Measurements from ENCODE around the gene PTPRM. TPM values are rescaled to one million over a fixed set of nuclear protein-coding genes. Genes with fewer than 3 reads are reported as not detected.

The PTPRM gene
- total and polyA plus RNA-seq, 4 donors = 61.1 to 146 (median 87.5) TPM

DNA sequence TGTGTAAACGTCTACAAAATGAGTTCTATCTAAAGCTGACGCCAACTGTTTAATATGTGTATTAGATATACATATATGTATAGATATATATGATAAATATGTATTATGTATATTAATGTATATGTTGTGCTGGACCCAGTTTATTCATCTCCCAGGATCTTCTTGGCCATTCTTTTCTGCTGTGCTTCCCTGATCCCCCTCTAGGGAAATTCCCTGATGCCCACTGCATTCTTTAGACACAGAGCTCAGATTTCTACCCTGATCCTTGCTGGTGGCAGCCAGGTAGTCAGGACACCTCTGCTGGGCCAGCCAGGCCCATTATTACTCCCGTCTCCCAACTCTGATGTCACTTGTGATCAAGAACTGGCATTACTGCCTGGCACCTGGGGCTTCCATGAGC lies 292.0 kb downstream of the PTPRM start:
- WGBS, 2 donors = 92 to 95% methylated on average over 3 of the region's 3 CpGs
- Histone ChIP-seq H3K9me3 (ENCODE audit: control insufficient read depth in 4 of 4, insufficient read depth in 3 of 4, low read length in 3 of 4) (no peaks in the 10 kb centered on the region), H3K9ac (ENCODE audit: insufficient read depth in 1 of 2, low read length in 2 of 2) (no peak overlapping the region), H3K36me3 (ENCODE audit: control insufficient read depth in 4 of 4, insufficient read depth in 4 of 4, low read length in 4 of 4) (no peaks in the 10 kb centered on the region), H3K27ac (ENCODE audit: low read depth in 1 of 2, low read length in 1 of 2) (no peak overlapping the region), H3K4me3 (no peak overlapping the region), H3K4me1 (ENCODE audit: control insufficient read depth in 5 of 5, insufficient read depth in 5 of 5, low read length in 5 of 5) (peaks cover 0 to 27% (median 9%) of the 10 kb centered on the region in 5 donors), H3K27me3 (ENCODE audit: control insufficient read depth in 3 of 3, insufficient read depth in 3 of 3, low read length in 2 of 3) (no peaks in the 10 kb centered on the region)
- no peak for DNase-seq
- ATAC-seq (ENCODE audit: insufficient read depth, low FRiP score) = no peak
- TF ChIP-seq, protein P1, sequence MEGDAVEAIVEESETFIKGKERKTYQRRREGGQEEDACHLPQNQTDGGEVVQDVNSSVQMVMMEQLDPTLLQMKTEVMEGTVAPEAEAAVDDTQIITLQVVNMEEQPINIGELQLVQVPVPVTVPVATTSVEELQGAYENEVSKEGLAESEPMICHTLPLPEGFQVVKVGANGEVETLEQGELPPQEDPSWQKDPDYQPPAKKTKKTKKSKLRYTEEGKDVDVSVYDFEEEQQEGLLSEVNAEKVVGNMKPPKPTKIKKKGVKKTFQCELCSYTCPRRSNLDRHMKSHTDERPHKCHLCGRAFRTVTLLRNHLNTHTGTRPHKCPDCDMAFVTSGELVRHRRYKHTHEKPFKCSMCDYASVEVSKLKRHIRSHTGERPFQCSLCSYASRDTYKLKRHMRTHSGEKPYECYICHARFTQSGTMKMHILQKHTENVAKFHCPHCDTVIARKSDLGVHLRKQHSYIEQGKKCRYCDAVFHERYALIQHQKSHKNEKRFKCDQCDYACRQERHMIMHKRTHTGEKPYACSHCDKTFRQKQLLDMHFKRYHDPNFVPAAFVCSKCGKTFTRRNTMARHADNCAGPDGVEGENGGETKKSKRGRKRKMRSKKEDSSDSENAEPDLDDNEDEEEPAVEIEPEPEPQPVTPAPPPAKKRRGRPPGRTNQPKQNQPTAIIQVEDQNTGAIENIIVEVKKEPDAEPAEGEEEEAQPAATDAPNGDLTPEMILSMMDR (IDR thresholded peaks at IDR 0.05; ENCODE audit: control extremely low read depth, extremely low read depth) = no peak

DNA sequence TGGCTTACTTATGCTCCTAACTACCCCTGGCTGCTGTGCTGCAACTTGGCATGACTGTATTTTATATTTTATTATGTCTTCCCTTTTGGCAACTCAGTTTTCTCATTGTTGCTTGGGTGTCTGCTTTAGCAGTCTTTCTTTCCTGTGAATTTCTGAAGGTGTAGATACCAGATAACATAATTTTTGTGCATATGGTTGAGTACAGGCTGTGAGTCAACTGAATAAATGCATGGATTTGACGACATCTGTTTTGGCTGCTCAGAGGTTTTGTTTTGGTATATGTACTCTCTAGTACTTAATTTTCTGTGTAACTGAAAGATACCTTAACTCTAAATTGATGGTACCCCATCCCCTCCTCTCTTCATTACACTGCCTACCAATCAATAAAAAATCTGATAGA lies 303.1 kb downstream of the PTPRM start:
- ATAC-seq (ENCODE audit: insufficient read depth, low FRiP score) (no peak), DNase-seq (no peak)
- H3K36me3 ChIP-seq (ENCODE audit: control insufficient read depth in 4 of 4, insufficient read depth in 4 of 4, low read length in 4 of 4) = no peaks in the 10 kb centered on the region
- H3K9ac ChIP-seq (ENCODE audit: insufficient read depth in 1 of 2, low read length in 2 of 2) = no peak overlapping the region
- TF ChIP-seq, protein P1 (IDR thresholded peaks at IDR 0.05; ENCODE audit: control extremely low read depth, extremely low read depth) = no peak
- peaks cover 0 to 8% (median 4%) of the 10 kb centered on the region in 5 donors for H3K4me1 ChIP-seq (ENCODE audit: control insufficient read depth in 5 of 5, insufficient read depth in 5 of 5, low read length in 5 of 5)
- WGBS, 2 donors = 82 to 90% methylated on average over 1 of the region's 1 CpG
- no peak overlapping the region for H3K27ac ChIP-seq (ENCODE audit: low read depth in 1 of 2, low read length in 1 of 2)
- no peak overlapping the region for H3K4me3 ChIP-seq
- H3K9me3 ChIP-seq (ENCODE audit: control insufficient read depth in 4 of 4, insufficient read depth in 3 of 4, low read length in 3 of 4) = no peaks in the 10 kb centered on the region
- no peaks in the 10 kb centered on the region for H3K27me3 ChIP-seq (ENCODE audit: control insufficient read depth in 3 of 3, insufficient read depth in 3 of 3, low read length in 2 of 3)

DNA sequence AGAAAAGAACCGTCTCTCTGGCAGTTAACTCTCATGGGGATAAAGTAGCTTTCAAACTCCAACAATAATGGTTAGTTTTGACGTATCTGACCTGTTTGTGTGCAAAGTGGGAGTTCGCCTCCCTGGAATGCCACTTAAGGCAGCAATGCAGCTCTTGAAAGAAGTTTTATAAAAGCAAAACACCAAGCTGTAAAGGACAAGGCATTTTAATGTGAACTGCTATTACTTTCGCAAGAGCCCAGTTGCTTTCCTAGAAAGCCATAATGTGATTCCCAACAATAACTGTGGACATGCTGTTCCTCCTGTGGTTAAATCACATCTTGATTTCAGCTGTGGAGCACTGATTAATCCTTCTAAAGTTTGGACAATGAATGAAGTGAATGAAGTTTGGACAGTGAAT lies 303.7 kb downstream of the PTPRM start:
- peak in 2 of 3 donors; percentile 36 to 66 for DNase-seq
- no peaks in the 10 kb centered on the region for H3K27me3 ChIP-seq (ENCODE audit: control insufficient read depth in 3 of 3, insufficient read depth in 3 of 3, low read length in 2 of 3)
- peak overlapping the region in 1 of 2 donors; percentile 27 for H3K27ac ChIP-seq (ENCODE audit: low read depth in 1 of 2, low read length in 1 of 2)
- 71 to 89% methylated on average over 4 of the region's 4 CpGs for WGBS, 2 donors
- H3K4me1 ChIP-seq (ENCODE audit: control insufficient read depth in 5 of 5, insufficient read depth in 5 of 5, low read length in 5 of 5) = peaks cover 0 to 8% (median 4%) of the 10 kb centered on the region in 5 donors
- no peak overlapping the region for H3K9ac ChIP-seq (ENCODE audit: insufficient read depth in 1 of 2, low read length in 2 of 2)
- H3K9me3 ChIP-seq (ENCODE audit: control insufficient read depth in 4 of 4, insufficient read depth in 3 of 4, low read length in 3 of 4) = no peaks in the 10 kb centered on the region
- no peak overlapping the region for H3K4me3 ChIP-seq
- H3K36me3 ChIP-seq (ENCODE audit: control insufficient read depth in 4 of 4, insufficient read depth in 4 of 4, low read length in 4 of 4) = no peaks in the 10 kb centered on the region
- TF ChIP-seq, protein P1 (IDR thresholded peaks at IDR 0.05; ENCODE audit: control extremely low read depth, extremely low read depth) = no peak
- ATAC-seq (ENCODE audit: insufficient read depth, low FRiP score) = peak; percentile 23

Data from lung (tissue), 12 donors.